ENCODE measurements around the gene GMDS. TPM values are rescaled to one million over a fixed set of nuclear protein-coding genes. Genes with fewer than 3 reads are reported as not detected.

Gene GMDS
- total and polyA plus RNA-seq, 4 donors: 7.3 to 28.3 (median 16.1) TPM

DNA sequence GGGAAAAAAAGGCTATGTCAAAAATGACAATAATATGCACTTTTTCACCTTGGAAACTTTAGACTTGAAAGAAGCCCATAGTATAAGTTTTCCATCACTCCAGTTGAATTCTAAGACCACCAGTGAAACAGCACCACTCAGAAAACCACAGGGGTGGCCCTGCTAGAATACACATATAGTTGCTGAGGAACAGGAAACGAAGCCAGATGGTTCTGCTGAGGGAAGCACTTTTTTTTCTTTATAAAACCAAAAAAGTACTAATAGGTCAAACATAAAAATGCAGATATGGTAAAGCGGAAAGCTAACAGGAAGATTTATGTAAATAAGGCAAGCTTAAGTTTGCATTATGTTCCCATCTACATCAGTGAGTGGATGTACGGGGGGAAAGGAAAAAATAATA, 331.8 kb downstream of the GMDS start:
- DNase-seq (peak; percentile 40 to 79 (median 75)), ATAC-seq (ENCODE audit: insufficient read depth, low FRiP score) (no peak)
- Histone ChIP-seq H3K4me3 (no peak overlapping the region), H3K4me1 (ENCODE audit: control insufficient read depth in 5 of 5, insufficient read depth in 5 of 5, low read length in 5 of 5) (peaks cover 0 to 6% (median 0%) of the 10 kb centered on the region in 5 donors), H3K9me3 (ENCODE audit: control insufficient read depth in 4 of 4, insufficient read depth in 3 of 4, low read length in 3 of 4) (no peaks in the 10 kb centered on the region), H3K36me3 (ENCODE audit: control insufficient read depth in 4 of 4, insufficient read depth in 4 of 4, low read length in 4 of 4) (peaks cover 0 to 2% (median 0%) of the 10 kb centered on the region in 4 donors), H3K27me3 (ENCODE audit: control insufficient read depth in 3 of 3, insufficient read depth in 3 of 3, low read length in 2 of 3) (no peaks in the 10 kb centered on the region), H3K9ac (ENCODE audit: insufficient read depth in 1 of 2, low read length in 2 of 2) (no peak overlapping the region), H3K27ac (ENCODE audit: low read depth in 1 of 2, low read length in 1 of 2) (no peak overlapping the region)
- WGBS, 2 donors: 40 to 72% methylated on average over 3 of the region's 3 CpGs
- TF ChIP-seq, protein P1, sequence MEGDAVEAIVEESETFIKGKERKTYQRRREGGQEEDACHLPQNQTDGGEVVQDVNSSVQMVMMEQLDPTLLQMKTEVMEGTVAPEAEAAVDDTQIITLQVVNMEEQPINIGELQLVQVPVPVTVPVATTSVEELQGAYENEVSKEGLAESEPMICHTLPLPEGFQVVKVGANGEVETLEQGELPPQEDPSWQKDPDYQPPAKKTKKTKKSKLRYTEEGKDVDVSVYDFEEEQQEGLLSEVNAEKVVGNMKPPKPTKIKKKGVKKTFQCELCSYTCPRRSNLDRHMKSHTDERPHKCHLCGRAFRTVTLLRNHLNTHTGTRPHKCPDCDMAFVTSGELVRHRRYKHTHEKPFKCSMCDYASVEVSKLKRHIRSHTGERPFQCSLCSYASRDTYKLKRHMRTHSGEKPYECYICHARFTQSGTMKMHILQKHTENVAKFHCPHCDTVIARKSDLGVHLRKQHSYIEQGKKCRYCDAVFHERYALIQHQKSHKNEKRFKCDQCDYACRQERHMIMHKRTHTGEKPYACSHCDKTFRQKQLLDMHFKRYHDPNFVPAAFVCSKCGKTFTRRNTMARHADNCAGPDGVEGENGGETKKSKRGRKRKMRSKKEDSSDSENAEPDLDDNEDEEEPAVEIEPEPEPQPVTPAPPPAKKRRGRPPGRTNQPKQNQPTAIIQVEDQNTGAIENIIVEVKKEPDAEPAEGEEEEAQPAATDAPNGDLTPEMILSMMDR (IDR thresholded peaks at IDR 0.05; ENCODE audit: control extremely low read depth, extremely low read depth): no peak

DNA sequence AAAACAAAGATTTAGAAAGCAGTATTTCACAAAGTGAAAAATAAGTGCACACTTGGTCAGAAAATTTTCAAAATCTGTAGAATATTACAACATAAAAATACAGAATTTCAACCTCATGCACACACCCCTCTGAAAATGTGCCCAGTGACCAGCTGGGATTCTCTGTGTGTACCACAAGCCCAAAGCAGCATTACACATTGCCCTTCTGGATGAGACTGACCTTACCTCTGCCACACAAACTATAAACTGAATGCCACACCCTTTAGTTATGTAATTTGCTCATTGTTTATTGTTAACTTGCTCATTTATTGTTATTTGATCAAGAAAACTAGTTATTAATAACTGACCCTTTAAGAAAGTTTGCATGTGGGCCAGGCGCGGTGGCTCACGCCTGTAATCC, 332.7 kb downstream of the GMDS start:
- TF ChIP-seq, protein P1 (IDR thresholded peaks at IDR 0.05; ENCODE audit: control extremely low read depth, extremely low read depth): no peak
- Histone ChIP-seq H3K27me3 (ENCODE audit: control insufficient read depth in 3 of 3, insufficient read depth in 3 of 3, low read length in 2 of 3) (no peaks in the 10 kb centered on the region), H3K9me3 (ENCODE audit: control insufficient read depth in 4 of 4, insufficient read depth in 3 of 4, low read length in 3 of 4) (no peaks in the 10 kb centered on the region), H3K4me3 (no peak overlapping the region), H3K4me1 (ENCODE audit: control insufficient read depth in 5 of 5, insufficient read depth in 5 of 5, low read length in 5 of 5) (peaks cover 0 to 6% (median 0%) of the 10 kb centered on the region in 5 donors), H3K27ac (ENCODE audit: low read depth in 1 of 2, low read length in 1 of 2) (no peak overlapping the region), H3K9ac (ENCODE audit: insufficient read depth in 1 of 2, low read length in 2 of 2) (no peak overlapping the region), H3K36me3 (ENCODE audit: control insufficient read depth in 4 of 4, insufficient read depth in 4 of 4, low read length in 4 of 4) (peaks cover 0 to 2% (median 0%) of the 10 kb centered on the region in 4 donors)
- WGBS, 2 donors: 96 to 100% methylated on average over 3 of the region's 3 CpGs
- DNase-seq: no peak
- ATAC-seq (ENCODE audit: insufficient read depth, low FRiP score): no peak

DNA sequence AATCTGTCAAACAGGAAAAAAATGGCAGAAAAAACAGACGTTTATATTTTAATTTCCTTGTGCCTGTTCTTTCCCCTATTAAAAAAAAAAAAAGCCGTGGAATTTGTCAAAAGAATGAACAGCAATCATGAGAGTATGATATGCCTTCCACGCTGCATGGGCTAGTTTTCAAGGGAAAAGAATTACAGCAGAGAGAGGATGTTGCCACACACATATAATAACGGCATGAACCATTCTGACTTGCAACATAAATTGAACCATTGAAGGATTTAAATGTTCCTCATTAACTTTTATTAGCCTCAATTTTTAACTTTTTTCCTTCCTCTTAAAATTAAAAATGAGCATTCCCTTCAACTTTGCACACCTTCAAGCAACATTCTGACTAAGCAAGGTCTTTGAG, 333.9 kb downstream of the GMDS start:
- H3K4me3 ChIP-seq: no peak overlapping the region
- DNase-seq (peak in 2 of 3 donors; percentile 52 to 70), ATAC-seq (ENCODE audit: insufficient read depth, low FRiP score) (no peak)
- H3K9me3 ChIP-seq (ENCODE audit: control insufficient read depth in 4 of 4, insufficient read depth in 3 of 4, low read length in 3 of 4): no peaks in the 10 kb centered on the region
- no peaks in the 10 kb centered on the region for H3K27me3 ChIP-seq (ENCODE audit: control insufficient read depth in 3 of 3, insufficient read depth in 3 of 3, low read length in 2 of 3)
- WGBS, 2 donors: 25 to 49% methylated on average over 4 of the region's 4 CpGs
- peaks cover 0 to 6% (median 0%) of the 10 kb centered on the region in 5 donors for H3K4me1 ChIP-seq (ENCODE audit: control insufficient read depth in 5 of 5, insufficient read depth in 5 of 5, low read length in 5 of 5)
- no peak overlapping the region for H3K9ac ChIP-seq (ENCODE audit: insufficient read depth in 1 of 2, low read length in 2 of 2)
- TF ChIP-seq, protein P1 (IDR thresholded peaks at IDR 0.05; ENCODE audit: control extremely low read depth, extremely low read depth): no peak
- peaks cover 0 to 2% (median 0%) of the 10 kb centered on the region in 4 donors for H3K36me3 ChIP-seq (ENCODE audit: control insufficient read depth in 4 of 4, insufficient read depth in 4 of 4, low read length in 4 of 4)
- no peak overlapping the region for H3K27ac ChIP-seq (ENCODE audit: low read depth in 1 of 2, low read length in 1 of 2)

Data from lung (tissue), 12 donors.